GM12878 (cell line): Measurements from ENCODE around the gene MYBPC2. TPM values are rescaled to one million over a fixed set of nuclear protein-coding genes. Genes with fewer than 3 reads are reported as not detected.
A peak's percentile ranks its signal among the peaks of the same experiment; 100 is the strongest.

Experiments
- ATAC-seq: fragments of 200-7000 bp; cut with Tn5 transposase; 3 replicates; pipeline ENCODE4 v1.9.1; 2020; ENCODE audit warnings: mild to moderate bottlenecking, moderate library complexity
- BruUV-seq: library from RNA; stranded (reverse); fragments of 400-500 nt; replicated peaks from 2 replicates; lab custom pipeline; 2021; lab: Mats Ljungman, UMichigan
- CTCF ChIA-PET: fragments of 300-600 bp; sonication (Branson Sonifier 250); formaldehyde crosslinking; extraction: SDS; loops from one replicate; lab custom pipeline; 2021; ENCODE audit warnings: inconsistent platforms; lab: Yijun Ruan, JAX
- POLR2A ChIA-PET: fragments of 350-600 bp; formaldehyde crosslinking; extraction: SDS; loops from one replicate; lab custom pipeline; 2021; ENCODE audit warnings: inconsistent platforms; lab: Charles Lee
- RAD21 ChIA-PET: fragments of 300-600 bp; sonication (Branson Sonifier 250); formaldehyde crosslinking; loops from one replicate; lab custom pipeline; 2023; ENCODE audit warnings: antibody characterized with exemption; ENCODE audit not compliant: unreplicated experiment; lab: Charles Lee
- SMC1A ChIA-PET: fragments of 300-600 bp; sonication (Branson Sonifier 250); formaldehyde crosslinking; loops from one replicate; lab custom pipeline; 2023; ENCODE audit not compliant: unreplicated experiment, uncharacterized antibody; lab: Charles Lee
- DNase-seq: peaks from one replicate; pipeline ENCODE4 v3.0.0-alpha.2; 2011; ENCODE audit warnings: low read depth, low spot score
- FAIRE-seq: peaks from 3 replicates; lab custom pipeline; 2011; peaks lifted over from hg19 to GRCh38; lab: Jason Lieb, UNC
- H2AFZ ChIP-seq: 2 replicates; pipeline ENCODE4 v1.6.0; 2011; ENCODE audit warnings: low read depth, low read length, control low read depth; ENCODE audit not compliant: control insufficient read depth
- H3K27ac ChIP-seq: 2 replicates; pipeline ENCODE4 v1.5.1; 2011; ENCODE audit warnings: control low read depth; ENCODE audit not compliant: control insufficient read depth, insufficient read depth
- H3K27me3 ChIP-seq, 2 experiments: replicated peaks in 1 of 2; 2 replicates each; pipeline versions ENCODE4 v1.6.0 to v1.6.1; 2011; ENCODE audit warnings: low read length in 1 of 2; ENCODE audit not compliant: control insufficient read depth in 2 of 2, insufficient read depth in 2 of 2
- H3K36me3 ChIP-seq, 2 experiments: 2 replicates each; pipeline ENCODE4 v1.5.1; 2011; ENCODE audit warnings: low read length in 1 of 2; ENCODE audit not compliant: control insufficient read depth in 2 of 2, insufficient read depth in 2 of 2
- H3K4me1 ChIP-seq: 2 replicates; pipeline ENCODE4 v1.6.1; 2011; ENCODE audit warnings: mild to moderate bottlenecking, low read length, moderate library complexity, mixed read lengths; ENCODE audit not compliant: control insufficient read depth, insufficient read depth
- H3K4me2 ChIP-seq: 2 replicates; pipeline ENCODE4 v1.6.0; 2011; ENCODE audit warnings: control low read depth; ENCODE audit not compliant: control insufficient read depth, insufficient read depth
- H3K4me3 ChIP-seq: fragments of 200-600 bp; sonication (generic); 2 replicates; pipeline ENCODE4 v1.5.1; 2016
- H3K79me2 ChIP-seq: 2 replicates; pipeline ENCODE4 v1.6.0; 2011; ENCODE audit warnings: low read length; ENCODE audit not compliant: control insufficient read depth, insufficient read depth
- H3K9ac ChIP-seq: 2 replicates; pipeline ENCODE4 v1.8.0; 2011; ENCODE audit warnings: low read length, control low read depth, mixed read lengths; ENCODE audit not compliant: control insufficient read depth, insufficient read depth
- H3K9me3 ChIP-seq: replicated peaks from 3 replicates; pipeline ENCODE4 v1.5.1; 2011; ENCODE audit warnings: mild to moderate bottlenecking, low read length; ENCODE audit not compliant: control insufficient read depth, insufficient read depth
- H4K20me1 ChIP-seq: 2 replicates; pipeline ENCODE4 v1.6.0; 2011; ENCODE audit not compliant: control insufficient read depth, insufficient read depth
- CREB1 ChIP-seq: IDR thresholded peaks from 2 replicates; pipeline ENCODE4 v1.6.1; 2012; ENCODE audit warnings: low read depth, mild to moderate bottlenecking, inconsistent platforms
- GATAD2B ChIP-seq: fragments of 450-650 bp; conservative IDR thresholded peaks from 2 replicates; pipeline ENCODE4 v1.6.1; 2017; ENCODE audit warnings: low read depth, mild to moderate bottlenecking, moderate library complexity
- HCFC1 ChIP-seq: fragments of 150-350 bp; IDR thresholded peaks from 2 replicates; pipeline ENCODE4 v1.6.1; 2014; ENCODE audit warnings: low read length
- HDAC2 ChIP-seq: fragments of 200-600 bp; sonication (generic); IDR thresholded peaks from 2 replicates; pipeline ENCODE4 v1.6.1; 2017
- IRF3 ChIP-seq: fragments of 450-650 bp; IDR thresholded peaks from 2 replicates; pipeline ENCODE4 v1.6.1; 2014; ENCODE audit warnings: mild to moderate bottlenecking
- JUND ChIP-seq: IDR thresholded peaks from 2 replicates; pipeline ENCODE4 v1.6.1; 2012; ENCODE audit warnings: low read depth, mild to moderate bottlenecking, low read length, improper control_type of control experiment, moderate library complexity
- MTA2 ChIP-seq: fragments of 450-650 bp; IDR thresholded peaks from 2 replicates; pipeline ENCODE4 v1.6.1; 2016; ENCODE audit warnings: low read depth, mild to moderate bottlenecking, moderate library complexity
- PML ChIP-seq: IDR thresholded peaks from 2 replicates; pipeline ENCODE4 v1.6.1; 2012; ENCODE audit warnings: low read length, inconsistent platforms
- RB1 ChIP-seq: fragments of 450-650 bp; formaldehyde crosslinking; IDR thresholded peaks from 2 replicates; pipeline ENCODE4 v1.6.1; 2017; ENCODE audit warnings: mild to moderate bottlenecking, borderline replicate concordance
- SKIL ChIP-seq: fragments of 450-650 bp; IDR thresholded peaks from 2 replicates; pipeline ENCODE4 v1.6.1; 2017; ENCODE audit warnings: mild to moderate bottlenecking, low read depth, inconsistent platforms; ENCODE audit not compliant: poor library complexity, severe bottlenecking
- SREBF1 ChIP-seq: IDR thresholded peaks from 2 replicates; pipeline ENCODE4 v1.6.1; 2012; ENCODE audit warnings: mild to moderate bottlenecking, low read length
- SRF ChIP-seq, 2 experiments: IDR thresholded peaks; 2 replicates each; pipeline ENCODE4 v1.6.1; 2011; ENCODE audit warnings: low read depth in 2 of 2, low read length in 2 of 2, mild to moderate bottlenecking in 1 of 2, moderate library complexity in 1 of 2
- TAF1 ChIP-seq: IDR thresholded peaks from 2 replicates; pipeline ENCODE4 v1.6.1; 2011; ENCODE audit warnings: mild to moderate bottlenecking, low read depth, low read length, borderline replicate concordance
- TBL1XR1 ChIP-seq: IDR thresholded peaks from 2 replicates; pipeline ENCODE4 v1.6.1; 2012; ENCODE audit warnings: low read depth, low read length, improper control_type of control experiment
- WRNIP1 ChIP-seq: IDR thresholded peaks from 2 replicates; pipeline ENCODE4 v1.6.1; 2011; ENCODE audit warnings: low read depth, low read length, improper control_type of control experiment, borderline replicate concordance
- ZNF687 ChIP-seq: fragments of 450-650 bp; IDR thresholded peaks from 2 replicates; pipeline ENCODE4 v1.6.1; 2017; ENCODE audit warnings: mild to moderate bottlenecking, moderate library complexity
- WGBS: methylation state at CpG from one replicate; pipeline ENCODE4 v1.1.6; 2016; ENCODE audit warnings: low lambda C conversion rate; ENCODE audit not compliant: insufficient replicate concordance, insufficient coverage; ENCODE audit errors: missing lambda C conversion rate; 5-methylcytosine and 5-hydroxymethylcytosine counted together
- in situ Hi-C: fragments of 300-500 bp; cut with MboI; formaldehyde crosslinking; loops from 9 replicates; pipeline ENCODE4 v1.14.3; 2018; ENCODE audit warnings: mixed read lengths
- intact Hi-C: fragments of 100-400 bp; cut with micrococcal nuclease; formaldehyde crosslinking; loops from one replicate; pipeline ENCODE4 v1.14.2; 2022; ENCODE audit not compliant: unreplicated experiment
- polyA plus RNA-seq, 11 experiments: library from polyadenylated mRNA; depleted of rRNA in 4 of 11; unstranded in 6 of 11; stranded (reverse) in 5 of 11; fragments of >200 nt; fragmentation: Nextera tagmentation in 4 of 11; fragmentation: Illumina TruSeq in 1 of 11; extraction: Ambion mirVana in 4 of 11; extraction: Trizol in 1 of 11; gene quantifications; 1 replicate in 1 of 11; 2 replicates in 10 of 11; pipeline versions ENCODE4 v1.2.1 to v1.2.3, GENCODE V29; 2011 to 2016; ENCODE audit warnings: inconsistent platforms in 2 of 11, missing spikeins in 2 of 11, low read depth in 1 of 11
- total RNA-seq, 4 experiments: library from RNA; depleted of rRNA in 3 of 4; stranded (reverse); fragments of >200 nt in 3 of 4; fragmentation: Illumina TruSeq in 1 of 4; extraction: Trizol in 1 of 4; gene quantifications; 2 replicates each; pipeline versions ENCODE4 v1.2.1 to v1.2.3, GENCODE V29; 2013 to 2021

Gene MYBPC2
- total and polyA plus RNA-seq, 10 of the 15 experiments (the other 5 are each of a cell fraction or from before 2014, with no cell fraction given), result 0.09 to 2.6 (median 0.61) TPM

- ChIA-PET SMC1A (interaction anchor here (0.6 to 1.9 kb wide), 6 partner anchors 31 to 74 kb away, joined by 3 to 15 read pairs (median 4); no protein-coding TSS in a partner anchor), POLR2A (interaction anchor here (0.5 to 4.8 kb wide), 11 partner anchors 13 to 1491 kb away, joined by 3 to 26 read pairs (median 6); partner anchors contain the start of gene POLD1), RAD21 (interaction anchor here (0.8 to 1.9 kb wide), 13 partner anchors 12 to 87 kb away, joined by 3 to 18 read pairs (median 3); partner anchors contain the start of gene KCNC3), CTCF (interaction anchor here (0.7 to 4.2 kb wide), 12 partner anchors 10 to 69 kb away, joined by 3 to 30 read pairs (median 7); partner anchors contain the start of genes NAPSA and NR1H2)
- H3K4me2 ChIP-seq, result peak overlapping the region; percentile 73
- peaks cover 27% of the 10 kb centered on the region for H3K79me2 ChIP-seq
- FAIRE-seq (no peak), ATAC-seq (no peak), DNase-seq (no peak)
- no peaks in the 10 kb centered on the region for H4K20me1 ChIP-seq
- intact Hi-C loops (no loop called here), in situ Hi-C loops (no loop called here)
- no peaks in the 10 kb centered on the region for H3K9me3 ChIP-seq
- H3K27me3 ChIP-seq, result no peaks in the 10 kb centered on the region
- WGBS, result 49% methylated on average over 24 of the region's 35 CpGs
- H3K36me3 ChIP-seq, result peaks cover 0 to 5% of the 10 kb centered on the region in 2 experiments; a peak in 2 of 4 replicates
- BruUV-seq, result no TSS peak
- H3K4me3 ChIP-seq, result no peak overlapping the region
- H2AFZ ChIP-seq, result peak overlapping the region; percentile 4; the same call in 1 of the 2 replicates
- no peak overlapping the region for H3K9ac ChIP-seq
- H3K4me1 ChIP-seq, result peaks cover 35% of the 10 kb centered on the region
- H3K27ac ChIP-seq, result peak overlapping the region; percentile 95
- peak; percentile 11; the same call in 1 of the 2 replicates for TF ChIP-seq SREBF1
- no peak for TF ChIP-seq SRF (IDR thresholded peaks at IDR 0.05; ENCODE audit: low read depth in 2 of 2, low read length in 2 of 2)
- no peak for TF ChIP-seq HCFC1
- TF ChIP-seq ZNF687, result peak; percentile 80
- TF ChIP-seq TAF1, result no peak
- TF ChIP-seq JUND, result no peak
- TF ChIP-seq WRNIP1, result no peak
- TF ChIP-seq CREB1, result no peak
- TF ChIP-seq TBL1XR1, result no peak
- TF ChIP-seq GATAD2B, result peak; percentile 65
- no peak for TF ChIP-seq HDAC2
- TF ChIP-seq SKIL, result no peak
- TF ChIP-seq RB1, result no peak
- no peak for TF ChIP-seq PML
- peak; percentile 90 for TF ChIP-seq MTA2
- TF ChIP-seq IRF3, result no peak
Observed at GRCh38 chr19:50416034-50416977, 16.4 kb upstream of the MYBPC2 start.
